DND-41 (cell line): Measurements from ENCODE around the gene IFITM10.

Experiments used
- EZH2 ChIP-seq: IDR thresholded peaks from 3 replicates; pipeline ENCODE4 v1.6.1; 2012; ENCODE audit warnings: borderline replicate concordance, low read depth, mild to moderate bottlenecking, moderate library complexity, low read length, inconsistent platforms; ENCODE audit not compliant: severe bottlenecking
- TF ChIP-seq, protein P1 (sequence below): IDR thresholded peaks from 2 replicates; pipeline ENCODE4 v1.5.1; 2012; ENCODE audit warnings: borderline replicate concordance, low read length, moderate library complexity, mild to moderate bottlenecking; ENCODE audit not compliant: poor library complexity, severe bottlenecking; ENCODE audit errors: extremely low read depth

DNA sequence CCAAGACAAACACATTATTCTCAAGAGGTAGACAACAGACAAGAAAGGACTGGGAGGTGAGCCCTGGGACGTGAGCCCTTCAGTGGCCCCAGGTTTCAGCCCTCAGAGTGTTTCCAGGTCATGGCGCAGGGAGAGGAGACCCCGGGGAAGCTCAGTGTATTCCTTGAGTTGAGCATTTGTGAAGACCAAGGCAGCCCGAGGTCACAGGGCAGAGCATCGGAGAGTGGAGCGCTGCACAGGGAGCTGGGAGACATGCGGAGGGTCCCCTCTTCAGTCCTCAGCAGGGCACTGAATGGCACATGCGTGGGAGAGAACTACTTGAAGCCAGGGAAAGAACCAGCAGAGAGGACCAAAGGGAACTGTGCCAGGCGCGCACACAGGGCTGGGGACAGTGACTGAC lies 41.7 kb downstream of the IFITM10 start:
- TF ChIP-seq, protein P1, sequence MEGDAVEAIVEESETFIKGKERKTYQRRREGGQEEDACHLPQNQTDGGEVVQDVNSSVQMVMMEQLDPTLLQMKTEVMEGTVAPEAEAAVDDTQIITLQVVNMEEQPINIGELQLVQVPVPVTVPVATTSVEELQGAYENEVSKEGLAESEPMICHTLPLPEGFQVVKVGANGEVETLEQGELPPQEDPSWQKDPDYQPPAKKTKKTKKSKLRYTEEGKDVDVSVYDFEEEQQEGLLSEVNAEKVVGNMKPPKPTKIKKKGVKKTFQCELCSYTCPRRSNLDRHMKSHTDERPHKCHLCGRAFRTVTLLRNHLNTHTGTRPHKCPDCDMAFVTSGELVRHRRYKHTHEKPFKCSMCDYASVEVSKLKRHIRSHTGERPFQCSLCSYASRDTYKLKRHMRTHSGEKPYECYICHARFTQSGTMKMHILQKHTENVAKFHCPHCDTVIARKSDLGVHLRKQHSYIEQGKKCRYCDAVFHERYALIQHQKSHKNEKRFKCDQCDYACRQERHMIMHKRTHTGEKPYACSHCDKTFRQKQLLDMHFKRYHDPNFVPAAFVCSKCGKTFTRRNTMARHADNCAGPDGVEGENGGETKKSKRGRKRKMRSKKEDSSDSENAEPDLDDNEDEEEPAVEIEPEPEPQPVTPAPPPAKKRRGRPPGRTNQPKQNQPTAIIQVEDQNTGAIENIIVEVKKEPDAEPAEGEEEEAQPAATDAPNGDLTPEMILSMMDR, result no peak
- no peak for TF ChIP-seq EZH2
